HepG2 (cell line): ENCODE results near the gene IFT122. TPM values are rescaled to one million over a fixed set of nuclear protein-coding genes. Genes with fewer than 3 reads are reported as not detected.

Experiments used
- ATAC-seq: fragments of 200-7000 bp; cut with Tn5 transposase; 3 replicates; pipeline ENCODE4 v1.9.1; 2020; ENCODE audit warnings: mild to moderate bottlenecking, moderate library complexity
- BruUV-seq: library from RNA; stranded (reverse); fragments of 400-500 nt; replicated peaks from 2 replicates; lab custom pipeline; 2021; lab: Mats Ljungman, UMichigan
- CTCF ChIA-PET: fragments of 300-600 bp; formaldehyde crosslinking; extraction: SDS; loops from one replicate; lab custom pipeline; 2021; ENCODE audit warnings: low total read pairs, inconsistent platforms, low intra/inter-chr PET ratio; lab: Yijun Ruan, JAX
- POLR2A ChIA-PET: fragments of 350-600 bp; sonication (Branson Sonifier 250); formaldehyde crosslinking; loops from one replicate; lab custom pipeline; 2020; ENCODE audit warnings: antibody characterized with exemption, inconsistent platforms; lab: Yijun Ruan, JAX
- DNase-seq: peaks from one replicate; pipeline ENCODE4 v3.0.0-alpha.2; 2015; ENCODE audit warnings: low spot score
- FAIRE-seq: peaks from 3 replicates; lab custom pipeline; 2011; peaks lifted over from hg19 to GRCh38; lab: Jason Lieb, UNC
- H2AFZ ChIP-seq: one replicate; pipeline ENCODE4 v1.6.1; 2011; ENCODE audit warnings: low read length, inconsistent platforms
- H3K27ac ChIP-seq: fragments of 300-600 bp; 3 replicates; pipeline ENCODE4 v1.8.0; 2011; ENCODE audit warnings: mixed run types, mild to moderate bottlenecking, mixed read lengths, low read length, inconsistent platforms; ENCODE audit not compliant: insufficient read depth; ENCODE audit errors: extremely low read length
- H3K27me3 ChIP-seq, 2 experiments: fragments of 200-600 bp in 1 of 2; 2 replicates in 1 of 2; 3 replicates in 1 of 2; pipeline versions ENCODE4 v1.6.0 to v1.8.0; 2011; ENCODE audit warnings: low read length in 2 of 2, mild to moderate bottlenecking in 2 of 2, moderate library complexity in 2 of 2, inconsistent platforms in 1 of 2; ENCODE audit not compliant: insufficient read depth in 2 of 2, control insufficient read depth in 1 of 2
- H3K36me3 ChIP-seq, 2 experiments: fragments of 200-600 bp in 1 of 2; replicated peaks in 1 of 2; 2 replicates in 1 of 2; 3 replicates in 1 of 2; pipeline versions ENCODE4 v1.5.1 to v1.8.0; 2011; ENCODE audit warnings: low read length in 2 of 2, inconsistent platforms in 1 of 2; ENCODE audit not compliant: insufficient read depth in 2 of 2, control insufficient read depth in 1 of 2
- H3K4me1 ChIP-seq: 2 replicates; pipeline ENCODE4 v1.5.1; 2012; ENCODE audit warnings: low read length, inconsistent platforms; ENCODE audit not compliant: insufficient read depth
- H3K4me2 ChIP-seq: 2 replicates; pipeline ENCODE4 v1.6.0; 2011; ENCODE audit warnings: low read depth, low read length, inconsistent platforms
- H3K4me3 ChIP-seq, 3 experiments: fragments of 200-600 bp in 1 of 3; sonication (generic), shearing (Covaris generic) in 1 of 3; replicated peaks in 1 of 3; 2 replicates each; pipeline ENCODE4 v1.5.1; 2011 to 2016; ENCODE audit warnings: low read length in 3 of 3, inconsistent platforms in 2 of 3, low read depth in 2 of 3, mild to moderate bottlenecking in 2 of 3, control low read depth in 1 of 3, mixed read lengths in 1 of 3; ENCODE audit not compliant: insufficient read depth in 1 of 3
- H3K79me2 ChIP-seq: one replicate; pipeline ENCODE4 v1.6.1; 2011; ENCODE audit warnings: low read length, inconsistent platforms; ENCODE audit not compliant: insufficient read depth
- H3K9ac ChIP-seq: 2 replicates; pipeline ENCODE4 v1.6.0; 2011; ENCODE audit warnings: mild to moderate bottlenecking, low read depth, low read length, inconsistent platforms; ENCODE audit not compliant: insufficient read depth
- H3K9me3 ChIP-seq: 2 replicates; pipeline ENCODE4 v1.5.1; 2012; ENCODE audit warnings: mild to moderate bottlenecking, low read length
- H4K20me1 ChIP-seq: 2 replicates; pipeline ENCODE4 v1.6.0; 2011; ENCODE audit warnings: inconsistent platforms, mild to moderate bottlenecking, low read length, moderate library complexity; ENCODE audit not compliant: insufficient read depth
- ELF1 ChIP-seq: sonication (generic); formaldehyde crosslinking; IDR thresholded peaks from 2 replicates; pipeline ENCODE4 v1.4.0; 2020; ENCODE audit warnings: missing genetic modification reagents
- NAIF1 ChIP-seq: sonication (generic); formaldehyde crosslinking; IDR thresholded peaks from 2 replicates; pipeline ENCODE4 v1.5.0; 2020; ENCODE audit warnings: mild to moderate bottlenecking, missing genetic modification reagents, borderline replicate concordance
- NBN ChIP-seq: fragments of 450-650 bp; conservative IDR thresholded peaks from 2 replicates; pipeline ENCODE4 v1.6.1; 2017
- NFIC ChIP-seq: IDR thresholded peaks from 2 replicates; pipeline ENCODE4 v1.6.1; 2012; ENCODE audit warnings: mild to moderate bottlenecking, low read length, inconsistent platforms
- RELA ChIP-seq: sonication (generic); formaldehyde crosslinking; IDR thresholded peaks from 2 replicates; pipeline ENCODE4 v1.4.0; 2020; ENCODE audit warnings: missing genetic modification reagents
- TGIF2 ChIP-seq: IDR thresholded peaks from 2 replicates; pipeline ENCODE4 v1.6.1; 2016; ENCODE audit warnings: control low read depth, missing compliant biosample characterization
- ZBTB3 ChIP-seq: sonication (generic); formaldehyde crosslinking; IDR thresholded peaks from 2 replicates; pipeline ENCODE4 v1.4.0; 2020; ENCODE audit warnings: low read depth, mild to moderate bottlenecking, moderate library complexity, missing genetic modification reagents, borderline replicate concordance
- ZBTB8A ChIP-seq: sonication (generic); formaldehyde crosslinking; IDR thresholded peaks from 2 replicates; pipeline ENCODE4 v1.4.0; 2020; ENCODE audit warnings: mild to moderate bottlenecking, low read depth, missing genetic modification reagents, borderline replicate concordance
- ZFP37 ChIP-seq: sonication (generic); formaldehyde crosslinking; IDR thresholded peaks from 2 replicates; pipeline ENCODE4 v1.4.0; 2020; ENCODE audit warnings: missing genetic modification reagents, borderline replicate concordance
- ZNF260 ChIP-seq: sonication (generic); formaldehyde crosslinking; IDR thresholded peaks from 2 replicates; pipeline ENCODE4 v1.4.0; 2020; ENCODE audit warnings: missing genetic modification reagents, low read depth, mild to moderate bottlenecking, borderline replicate concordance
- ZNF670 ChIP-seq: sonication (generic); formaldehyde crosslinking; IDR thresholded peaks from 2 replicates; pipeline ENCODE4 v1.8.0; 2022; ENCODE audit warnings: mild to moderate bottlenecking, missing genetic modification reagents, borderline replicate concordance
- ZNF776 ChIP-seq: sonication (generic); formaldehyde crosslinking; IDR thresholded peaks from 2 replicates; pipeline ENCODE4 v1.4.0; 2020; ENCODE audit warnings: mild to moderate bottlenecking, missing genetic modification reagents
- ZNF780A ChIP-seq: sonication (generic); formaldehyde crosslinking; IDR thresholded peaks from 2 replicates; pipeline ENCODE4 v1.8.0; 2022; ENCODE audit warnings: mild to moderate bottlenecking, missing genetic modification reagents, moderate library complexity
- WGBS: methylation state at CpG from one replicate; pipeline ENCODE4 v1.1.6; 2017; ENCODE audit warnings: low lambda C conversion rate; 5-methylcytosine and 5-hydroxymethylcytosine counted together
- in situ Hi-C: cut with HindIII; loops from 2 replicates; pipeline ENCODE4 v1.10.0; 2017; ENCODE audit warnings: low pct_unique_long_range_greater_than_20kb; ENCODE audit not compliant: extremely low pct_ligation_motif_present
- intact Hi-C: fragments of 100-400 bp; cut with micrococcal nuclease; formaldehyde crosslinking; loops from one replicate; pipeline ENCODE4 v1.10.0; 2022; ENCODE audit not compliant: unreplicated experiment
- polyA plus RNA-seq, 8 experiments: library from polyadenylated mRNA; depleted of rRNA in 3 of 8; stranded (reverse) in 7 of 8; unstranded in 1 of 8; fragments of >200 nt; fragmentation: Illumina TruSeq in 4 of 8; extraction: Trizol in 4 of 8; gene quantifications; 2 replicates each; pipeline versions ENCODE4 v1.2.1 to v1.2.3, GENCODE V29; 2011 to 2016; ENCODE audit warnings: low read depth in 4 of 8, missing spikeins in 1 of 8, mixed read lengths in 1 of 8; ENCODE audit not compliant: insufficient read depth in 1 of 8
- total RNA-seq, 5 experiments: library from RNA; depleted of rRNA; stranded (reverse); fragments of >200 nt; fragmentation: Illumina TruSeq; extraction: Trizol; gene quantifications; 2 replicates each; pipeline ENCODE4 v1.2.3, GENCODE V29; 2016; ENCODE audit warnings: low read depth in 1 of 5
- TF ChIP-seq, protein P1 (sequence below): sonication (generic); IDR thresholded peaks from 2 replicates; pipeline ENCODE4 v1.6.1; 2016; ENCODE audit warnings: low read depth, borderline replicate concordance
- TF ChIP-seq, protein P2 (sequence below): sonication (generic); formaldehyde crosslinking; conservative IDR thresholded peaks from 2 replicates; pipeline ENCODE4 v1.5.0; 2020; ENCODE audit warnings: missing genetic modification reagents
- TF ChIP-seq, protein P3 (sequence below): sonication (generic); formaldehyde crosslinking; IDR thresholded peaks from 2 replicates; pipeline ENCODE4 v1.4.0; 2020; ENCODE audit warnings: missing genetic modification reagents
- TF ChIP-seq, protein P4 (sequence below): sonication (generic); formaldehyde crosslinking; IDR thresholded peaks from 2 replicates; pipeline ENCODE4 v1.8.0; 2022; ENCODE audit warnings: missing genetic modification reagents, mild to moderate bottlenecking, inconsistent platforms, borderline replicate concordance

Gene IFT122
- total and polyA plus RNA-seq, 2 of the 13 experiments (the other 11 are each of a cell fraction or from before 2014, with no cell fraction given) = 10.1 to 10.3 TPM

DNA sequence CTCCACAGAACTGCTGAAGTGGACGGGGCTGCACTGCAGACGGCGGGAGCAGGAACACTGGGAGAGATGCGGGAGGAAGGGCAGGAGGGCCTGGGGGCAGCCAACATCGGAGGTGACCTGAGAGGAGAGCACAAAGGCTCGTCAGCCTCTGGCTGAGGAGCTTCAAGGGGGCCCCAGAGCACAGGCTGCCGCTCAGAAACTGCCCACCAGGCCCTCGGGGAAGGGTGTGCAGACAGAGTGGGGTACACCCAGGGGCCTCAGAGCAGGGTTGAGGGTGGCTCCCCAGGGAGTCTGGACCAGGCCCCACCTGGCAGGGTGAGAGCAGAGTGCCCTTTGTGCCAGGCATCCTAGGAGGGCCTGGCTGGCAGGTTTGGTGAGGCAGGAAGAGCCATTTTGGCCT is 73.7 kb downstream of the IFT122 start:
- no peaks in the 10 kb centered on the region for H3K79me2 ChIP-seq
- WGBS = 97% methylated on average over 8 of the region's 8 CpGs
- no peak overlapping the region for H3K27ac ChIP-seq
- ATAC-seq (no peak), FAIRE-seq (no peak), DNase-seq (no peak)
- no peak overlapping the region for H3K4me2 ChIP-seq
- in situ Hi-C loops = no loop called here
- H4K20me1 ChIP-seq = no peaks in the 10 kb centered on the region
- no peaks in the 10 kb centered on the region for H3K9me3 ChIP-seq
- no TSS peak for BruUV-seq
- intact Hi-C loops = no loop called here
- H3K9ac ChIP-seq = no peak overlapping the region
- H3K4me1 ChIP-seq = peaks cover 37% of the 10 kb centered on the region
- CTCF ChIA-PET = no interaction called here
- no peak overlapping the region for H3K4me3 ChIP-seq
- POLR2A ChIA-PET = no interaction called here
- H3K27me3 ChIP-seq = no peaks in the 10 kb centered on the region
- peaks cover 0 to 1% of the 10 kb centered on the region in 2 experiments; a peak in 1 of 5 replicates for H3K36me3 ChIP-seq
- no peak overlapping the region for H2AFZ ChIP-seq
- TF ChIP-seq, protein P1, sequence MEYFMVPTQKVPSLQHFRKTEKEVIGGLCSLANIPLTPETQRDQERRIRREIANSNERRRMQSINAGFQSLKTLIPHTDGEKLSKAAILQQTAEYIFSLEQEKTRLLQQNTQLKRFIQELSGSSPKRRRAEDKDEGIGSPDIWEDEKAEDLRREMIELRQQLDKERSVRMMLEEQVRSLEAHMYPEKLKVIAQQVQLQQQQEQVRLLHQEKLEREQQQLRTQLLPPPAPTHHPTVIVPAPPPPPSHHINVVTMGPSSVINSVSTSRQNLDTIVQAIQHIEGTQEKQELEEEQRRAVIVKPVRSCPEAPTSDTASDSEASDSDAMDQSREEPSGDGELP = no peak
- TF ChIP-seq ZBTB3 (CRISPR knock-in tag) = no peak
- no peak for TF ChIP-seq NFIC
- TF ChIP-seq ZNF776 (CRISPR knock-in tag) = no peak
- no peak for TF ChIP-seq ZBTB8A (CRISPR knock-in tag)
- TF ChIP-seq ZFP37 (CRISPR knock-in tag) = no peak
- TF ChIP-seq ZNF780A (CRISPR knock-in tag) = no peak
- TF ChIP-seq RELA = no peak
- no peak for TF ChIP-seq ZNF260 (CRISPR knock-in tag)
- TF ChIP-seq NAIF1 (CRISPR knock-in tag) = no peak
- TF ChIP-seq NBN = no peak
- TF ChIP-seq, protein P2, sequence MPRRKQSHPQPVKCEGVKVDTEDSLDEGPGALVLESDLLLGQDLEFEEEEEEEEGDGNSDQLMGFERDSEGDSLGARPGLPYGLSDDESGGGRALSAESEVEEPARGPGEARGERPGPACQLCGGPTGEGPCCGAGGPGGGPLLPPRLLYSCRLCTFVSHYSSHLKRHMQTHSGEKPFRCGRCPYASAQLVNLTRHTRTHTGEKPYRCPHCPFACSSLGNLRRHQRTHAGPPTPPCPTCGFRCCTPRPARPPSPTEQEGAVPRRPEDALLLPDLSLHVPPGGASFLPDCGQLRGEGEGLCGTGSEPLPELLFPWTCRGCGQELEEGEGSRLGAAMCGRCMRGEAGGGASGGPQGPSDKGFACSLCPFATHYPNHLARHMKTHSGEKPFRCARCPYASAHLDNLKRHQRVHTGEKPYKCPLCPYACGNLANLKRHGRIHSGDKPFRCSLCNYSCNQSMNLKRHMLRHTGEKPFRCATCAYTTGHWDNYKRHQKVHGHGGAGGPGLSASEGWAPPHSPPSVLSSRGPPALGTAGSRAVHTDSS (CRISPR knock-in tag) = no peak
- TF ChIP-seq, protein P3, sequence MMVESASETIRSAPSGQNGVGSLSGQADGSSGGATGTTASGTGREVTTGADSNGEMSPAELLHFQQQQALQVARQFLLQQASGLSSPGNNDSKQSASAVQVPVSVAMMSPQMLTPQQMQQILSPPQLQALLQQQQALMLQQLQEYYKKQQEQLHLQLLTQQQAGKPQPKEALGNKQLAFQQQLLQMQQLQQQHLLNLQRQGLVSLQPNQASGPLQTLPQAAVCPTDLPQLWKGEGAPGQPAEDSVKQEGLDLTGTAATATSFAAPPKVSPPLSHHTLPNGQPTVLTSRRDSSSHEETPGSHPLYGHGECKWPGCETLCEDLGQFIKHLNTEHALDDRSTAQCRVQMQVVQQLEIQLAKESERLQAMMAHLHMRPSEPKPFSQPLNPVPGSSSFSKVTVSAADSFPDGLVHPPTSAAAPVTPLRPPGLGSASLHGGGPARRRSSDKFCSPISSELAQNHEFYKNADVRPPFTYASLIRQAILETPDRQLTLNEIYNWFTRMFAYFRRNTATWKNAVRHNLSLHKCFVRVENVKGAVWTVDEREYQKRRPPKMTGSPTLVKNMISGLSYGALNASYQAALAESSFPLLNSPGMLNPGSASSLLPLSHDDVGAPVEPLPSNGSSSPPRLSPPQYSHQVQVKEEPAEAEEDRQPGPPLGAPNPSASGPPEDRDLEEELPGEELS (CRISPR knock-in tag) = no peak
- TF ChIP-seq, protein P4, sequence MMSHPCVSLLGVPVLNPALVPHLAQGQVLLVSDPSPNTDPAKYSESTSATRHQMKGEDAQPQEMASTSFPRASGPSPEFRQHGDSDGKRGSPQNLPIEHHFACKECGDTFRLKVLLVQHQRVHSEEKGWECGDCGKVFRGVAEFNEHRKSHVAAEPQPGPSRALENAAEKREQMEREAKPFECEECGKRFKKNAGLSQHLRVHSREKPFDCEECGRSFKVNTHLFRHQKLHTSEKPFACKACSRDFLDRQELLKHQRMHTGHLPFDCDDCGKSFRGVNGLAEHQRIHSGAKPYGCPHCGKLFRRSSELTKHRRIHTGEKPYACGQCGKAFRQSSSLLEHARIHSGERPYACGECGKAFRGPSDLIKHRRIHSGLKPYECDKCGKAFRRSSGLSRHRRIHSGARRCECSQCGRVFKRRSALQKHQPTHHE = no peak
- no peak for TF ChIP-seq ZNF670 (CRISPR knock-in tag)
- no peak for TF ChIP-seq ELF1
- TF ChIP-seq TGIF2 (CRISPR knock-in tag) = no peak
